Spleen (tissue), 11 donors: ENCODE measurements around the gene NIPBL. TPM values are rescaled to one million over a fixed set of nuclear protein-coding genes. Genes with fewer than 3 reads are reported as not detected.

Source experiments
- DNase-seq: peaks from one replicate; pipeline ENCODE4 v3.0.0-alpha.2; 2020
- H3K27ac ChIP-seq, 8 donors: fragments of 200-600 bp; sonication (generic) in 7 of 8; 1 replicate in 4 of 8; 2 replicates in 4 of 8; pipeline versions ENCODE4 v1.5.0 to v1.8.0; 2016 to 2021; ENCODE audit warnings: inconsistent platforms in 4 of 8, mild to moderate bottlenecking in 4 of 8, moderate library complexity in 1 of 8
- H3K27me3 ChIP-seq, 7 donors: fragments of 200-600 bp; sonication (generic) in 6 of 7; replicated peaks in 1 of 7; 1 replicate in 4 of 7; 2 replicates in 3 of 7; pipeline versions ENCODE4 v1.5.0 to v1.8.0; 2016 to 2021; ENCODE audit warnings: inconsistent platforms in 3 of 7, mild to moderate bottlenecking in 1 of 7
- H3K36me3 ChIP-seq, 6 donors: fragments of 200-600 bp; sonication (generic) in 5 of 6; 1 replicate in 4 of 6; 2 replicates in 2 of 6; pipeline versions ENCODE4 v1.5.0 to v1.8.0; 2016 to 2021; ENCODE audit warnings: inconsistent platforms in 2 of 6
- H3K4me1 ChIP-seq, 6 donors: fragments of 200-600 bp; sonication (generic) in 5 of 6; 1 replicate in 3 of 6; 2 replicates in 3 of 6; pipeline versions ENCODE4 v1.5.0 to v1.8.0; 2016 to 2021; ENCODE audit warnings: inconsistent platforms in 3 of 6
- H3K4me3 ChIP-seq, 8 donors: fragments of 200-600 bp; sonication (generic) in 7 of 8; 1 replicate in 4 of 8; 2 replicates in 4 of 8; pipeline versions ENCODE4 v1.5.0 to v1.8.0; 2016 to 2021; ENCODE audit warnings: inconsistent platforms in 4 of 8, mild to moderate bottlenecking in 4 of 8, moderate library complexity in 2 of 8
- H3K9me3 ChIP-seq, 8 donors: fragments of 200-600 bp; sonication (generic) in 7 of 8; 1 replicate in 4 of 8; 2 replicates in 4 of 8; pipeline versions ENCODE4 v1.5.0 to v1.8.0; 2016 to 2021; ENCODE audit warnings: inconsistent platforms in 4 of 8
- CTCF ChIP-seq, 11 experiments: fragments of 200-600 bp in 7 of 11; fragments of 450-650 bp in 4 of 11; sonication (generic) in 4 of 11; IDR thresholded peaks in 8 of 11; conservative IDR thresholded peaks in 3 of 11; 1 replicate in 7 of 11; 2 replicates in 4 of 11; pipeline versions ENCODE4 v1.4.0 to v1.8.0; 2016 to 2021; ENCODE audit warnings: antibody characterized with exemption in 11 of 11, inconsistent platforms in 4 of 11, mild to moderate bottlenecking in 1 of 11
- POLR2A ChIP-seq, 3 donors: fragments of 450-650 bp; IDR thresholded peaks; one replicate each; pipeline ENCODE4 v1.5.1; 2017; ENCODE audit warnings: antibody characterized with exemption in 3 of 3, mild to moderate bottlenecking in 1 of 3
- POLR2AphosphoS5 ChIP-seq, 3 donors: sonication (generic); formaldehyde crosslinking; IDR thresholded peaks; one replicate each; pipeline ENCODE4 v1.5.1; 2017; ENCODE audit warnings: antibody characterized with exemption in 3 of 3
- WGBS, 5 donors: extraction: QIAGEN DNeasy Blood & Tissue Kit in 3 of 5; methylation state at CpG; one replicate each; pipeline versions ENCODE4 v1.1.5 to v1.1.7; 2013 to 2018; 5-methylcytosine and 5-hydroxymethylcytosine counted together
- intact Hi-C: fragments of 100-400 bp; cut with DNase I; formaldehyde crosslinking; loops from one replicate; pipeline ENCODE4 v1.15.0; 2023; ENCODE audit warnings: low total_unique reads
- polyA plus RNA-seq, 3 donors: library from polyadenylated mRNA; stranded (reverse); fragments of 200-250 nt; gene quantifications; one replicate each; pipeline ENCODE4 v1.2.1, GENCODE V29; 2013
- total RNA-seq, 7 donors: library from RNA; depleted of rRNA in 3 of 7; stranded (reverse); fragments of >200 nt in 3 of 7; fragmentation: NEBNext Ultra II Directional in 4 of 7; extraction: Animal tissue kit (Norgen Biotek cat#: 25700) in 4 of 7; gene quantifications; one replicate each; pipeline versions ENCODE4 v1.1.0 to v1.2.1, GENCODE V29; 2016 to 2021
- donor health status: healthy with polysubstance abuse.
- donor health status: DM: no; HTN: no; CAD: no; lungs with moderate emphysema.
- donor health status: DM: no; HTN: no; CAD: no.
- donor health status: Bipolar disorder and iron deficiency.
- donor health status: healthy.
- donor health status: DM: no; HTN: no; CAD: no.
- donor health status: DM: yes; HTN: yes; CAD: no.

The NIPBL gene
- total and polyA plus RNA-seq, 10 donors, result 16.8 to 103 (median 83.1) TPM

DNA sequence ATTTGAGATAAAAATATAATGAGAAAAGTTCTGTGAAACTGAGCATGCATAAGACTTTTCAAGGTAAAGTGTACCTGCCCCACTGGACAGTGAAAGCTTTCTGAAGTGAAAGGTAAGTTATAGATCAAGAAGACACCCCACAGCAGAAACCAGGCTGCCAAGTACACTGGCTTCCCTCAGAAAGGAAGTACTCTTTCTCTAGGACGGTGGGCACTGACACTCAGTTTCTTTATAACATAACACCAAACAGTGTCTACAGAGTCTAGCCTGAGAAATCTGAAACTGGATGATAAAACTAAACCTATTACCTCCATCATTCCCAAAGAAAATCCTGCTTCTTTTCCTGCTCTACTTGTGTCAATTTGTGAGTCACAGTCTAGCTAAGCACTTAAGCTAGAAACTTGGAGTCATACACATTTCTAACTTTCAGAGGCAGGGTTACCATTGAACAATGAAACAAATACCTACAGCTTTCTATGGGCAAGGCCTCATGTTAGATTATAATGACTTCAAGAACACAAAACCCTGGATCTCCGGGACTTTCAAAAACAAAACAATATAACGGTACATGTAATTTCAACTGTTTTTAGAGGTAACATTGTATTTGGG lies 235.9 kb downstream of the NIPBL start:
- Histone ChIP-seq H3K4me3 (no peak overlapping the region), H3K36me3 (peaks cover 0 to 68% (median 25%) of the 10 kb centered on the region in 6 donors), H3K4me1 (peaks cover 0 to 15% (median 8%) of the 10 kb centered on the region in 6 donors), H3K27ac (no peak overlapping the region), H3K27me3 (no peaks in the 10 kb centered on the region), H3K9me3 (peaks cover 0 to 3% (median 0%) of the 10 kb centered on the region in 8 donors)
- DNase-seq, result no peak
- TF ChIP-seq POLR2A (IDR thresholded peaks at IDR 0.05) (no peak), CTCF (IDR thresholded peaks at IDR 0.05 in 8 of 11, conservative IDR thresholded peaks at IDR 0.05 in 3 of 11) (no peak), POLR2AphosphoS5 (IDR thresholded peaks at IDR 0.05) (no peak)
- intact Hi-C loops, result no loop called here
- WGBS, 5 donors, result 68 to 80% (median 75%) methylated on average over 3 of the region's 3 CpGs
